ENCODE measurements around the gene WIZ.

WIZ gene

GRCh38 chr19:15464394-15465385, 14.9 kb upstream of the WIZ start, which contains the start of gene RASAL3:
Gene RASAL3 (minus strand): TSS chr19:15464544. CDS start chr19:15464358, 186 bp downstream.
- ChIA-PET CTCF (no interaction called here), POLR2A (ENCODE audit: low non-redundant PET) (no interaction called here)
- DNase-seq (ENCODE audit: low spot score) = no peak
- TF ChIP-seq CTCF (conservative IDR thresholded peaks at IDR 0.05; ENCODE audit: low read depth) = no peak
- no peak within 1 kb of the TSS for H3K27ac ChIP-seq

- POLR2A ChIA-PET (ENCODE audit: low non-redundant PET) = no interaction called here
These were observed 14.2 kb upstream of the WIZ start for GRCh38 chr19:15463861-15464371.

GRCh38 chr19:15461694-15462093, 11.9 kb upstream of the WIZ start:
- CTCF ChIA-PET = no interaction called here
- POLR2A ChIA-PET (ENCODE audit: low non-redundant PET) = no interaction called here
- no peak for TF ChIP-seq CTCF (conservative IDR thresholded peaks at IDR 0.05; ENCODE audit: low read depth)
- DNase-seq (ENCODE audit: low spot score) = no peak
- H3K27ac ChIP-seq = no peak overlapping the region

More at GRCh38 chr19:15463861-15464371, 14.2 kb upstream of the WIZ start:
- no peak for DNase-seq (ENCODE audit: low spot score)
- CTCF ChIA-PET = no interaction called here
- no peak overlapping the region for H3K27ac ChIP-seq
- TF ChIP-seq CTCF (conservative IDR thresholded peaks at IDR 0.05; ENCODE audit: low read depth) = no peak

GRCh38 chr19:15457701-15458484, 8.1 kb upstream of the WIZ start:
- ChIA-PET POLR2A (ENCODE audit: low non-redundant PET) (no interaction called here), CTCF (interaction anchor here (0.9 kb wide), 1 partner anchor 296 kb away, joined by 8 read pairs; no protein-coding TSS in a partner anchor)
- no peak overlapping the region for H3K27ac ChIP-seq
- no peak for DNase-seq (ENCODE audit: low spot score)
- TF ChIP-seq CTCF (conservative IDR thresholded peaks at IDR 0.05; ENCODE audit: low read depth) = no peak

GRCh38 chr19:15456871-15457700, 7.3 kb upstream of the WIZ start:
- ChIA-PET CTCF (interaction anchor here (0.9 kb wide), 1 partner anchor 296 kb away, joined by 8 read pairs; no protein-coding TSS in a partner anchor), POLR2A (ENCODE audit: low non-redundant PET) (no interaction called here)
- DNase-seq (ENCODE audit: low spot score) = peak; percentile 47
- H3K27ac ChIP-seq = no peak overlapping the region
- TF ChIP-seq CTCF (conservative IDR thresholded peaks at IDR 0.05; ENCODE audit: low read depth) = no peak
